Small intestine (tissue), 7 donors: Measurements from ENCODE around the gene TERT. TPM values are rescaled to one million over a fixed set of nuclear protein-coding genes. Genes with fewer than 3 reads are reported as not detected.

Experiments used
- DNase-seq, 2 donors: peaks; one replicate each; pipeline versions ENCODE4 v3.0.0 to v3.0.0-alpha.2; 2013
- FAIRE-seq: peaks from 2 replicates; lab custom pipeline; 2012; peaks lifted over from hg19 to GRCh38; lab: Jason Lieb, UNC
- H3K27ac ChIP-seq, 3 donors: one replicate each; pipeline ENCODE4 v1.5.1; 2013; ENCODE audit warnings: low read length in 2 of 3, mild to moderate bottlenecking in 2 of 3, control low read depth in 1 of 3, inconsistent platforms in 1 of 3, low read depth in 1 of 3, moderate library complexity in 1 of 3
- H3K27me3 ChIP-seq, 3 donors: one replicate each; pipeline ENCODE4 v1.6.1; 2013; ENCODE audit warnings: low read length in 3 of 3, inconsistent platforms in 1 of 3; ENCODE audit not compliant: control insufficient read depth in 3 of 3, insufficient read depth in 3 of 3
- H3K36me3 ChIP-seq, 3 donors: one replicate each; pipeline ENCODE4 v1.6.1; 2013; ENCODE audit warnings: low read length in 3 of 3, inconsistent platforms in 1 of 3, low read depth in 1 of 3, mild to moderate bottlenecking in 1 of 3, moderate library complexity in 1 of 3; ENCODE audit not compliant: control insufficient read depth in 3 of 3, insufficient read depth in 2 of 3
- H3K4me1 ChIP-seq, 3 donors: one replicate each; pipeline ENCODE4 v1.6.1; 2013; ENCODE audit warnings: low read length in 2 of 3, inconsistent platforms in 1 of 3, low read depth in 1 of 3, mild to moderate bottlenecking in 1 of 3, moderate library complexity in 1 of 3; ENCODE audit not compliant: control insufficient read depth in 3 of 3, insufficient read depth in 2 of 3
- H3K4me3 ChIP-seq, 3 donors: one replicate each; pipeline ENCODE4 v1.5.1; 2013; ENCODE audit warnings: low read length in 3 of 3, control low read depth in 1 of 3, inconsistent platforms in 1 of 3, low read depth in 1 of 3, mild to moderate bottlenecking in 1 of 3, moderate library complexity in 1 of 3
- H3K9me3 ChIP-seq, 2 donors: one replicate each; pipeline ENCODE4 v1.6.1; 2013; ENCODE audit warnings: low read depth in 1 of 2, low read length in 1 of 2; ENCODE audit not compliant: control insufficient read depth in 2 of 2, insufficient read depth in 1 of 2
- WGBS, 3 donors: extraction: QIAGEN DNeasy Blood & Tissue Kit; methylation state at CpG; one replicate each; pipeline ENCODE4 v1.1.7; 2013; 5-methylcytosine and 5-hydroxymethylcytosine counted together
- polyA plus RNA-seq, 4 donors: library from polyadenylated mRNA; stranded (reverse) in 3 of 4; unstranded in 1 of 4; fragments of 200-250 nt in 3 of 4; fragments of 120-200 nt in 1 of 4; gene quantifications; one replicate each; pipeline versions ENCODE4 v1.2.1 to v1.2.3, GENCODE V29; 2013
- donor health status: healthy with polysubstance abuse.
- donor health status: control.
- donor health status: control.
- donor health status: Bipolar disorder and iron deficiency.
- donor health status: healthy.

Gene TERT
- polyA plus RNA-seq, 4 donors: 0.54 to 4.2 (median 1.4) TPM; not detected in 1

DNA sequence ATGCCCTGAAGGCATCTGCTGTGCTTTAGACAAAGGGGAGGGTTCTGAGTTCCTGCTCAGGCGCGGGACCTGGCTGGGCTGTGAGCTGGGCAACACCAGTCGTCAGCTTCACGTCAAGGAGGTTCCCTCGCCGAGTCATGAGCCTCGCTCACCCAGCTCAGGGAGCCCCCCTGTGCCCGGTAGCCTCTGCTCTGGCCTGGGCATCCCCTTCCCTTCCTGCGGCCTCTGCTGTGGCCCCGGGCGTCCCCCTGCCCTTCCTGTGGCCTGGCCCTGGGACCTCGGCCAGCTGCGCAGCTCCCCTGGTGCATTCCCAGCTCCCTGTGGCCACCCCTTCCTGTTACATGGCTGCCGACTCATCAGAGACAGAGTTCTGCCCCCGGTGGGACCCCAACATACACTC lies 29.8 kb downstream of the TERT start:
- WGBS, 3 donors: 82 to 92% (median 90%) methylated on average over 15 of the region's 15 CpGs
- no peak for FAIRE-seq
- Histone ChIP-seq H3K4me1 (no peaks in the 10 kb centered on the region), H3K27ac (no peak overlapping the region), H3K9me3 (peaks cover 0 to 34% of the 10 kb centered on the region in 2 donors), H3K4me3 (no peak overlapping the region), H3K36me3 (peaks cover 0 to 28% (median 0%) of the 10 kb centered on the region in 3 donors), H3K27me3 (no peaks in the 10 kb centered on the region)
- DNase-seq: no peak

GRCh38 chr5:1264211-1264610 lies 30.7 kb downstream of the TERT start:
- FAIRE-seq (no peak), DNase-seq (no peak)
- Histone ChIP-seq H3K4me1 (no peaks in the 10 kb centered on the region), H3K9me3 (peaks cover 0 to 34% of the 10 kb centered on the region in 2 donors), H3K4me3 (no peak overlapping the region), H3K27ac (no peak overlapping the region), H3K27me3 (no peaks in the 10 kb centered on the region), H3K36me3 (peaks cover 0 to 28% (median 0%) of the 10 kb centered on the region in 3 donors)
- WGBS, 3 donors: 91 to 96% (median 94%) methylated on average over 18 of the region's 18 CpGs

DNA sequence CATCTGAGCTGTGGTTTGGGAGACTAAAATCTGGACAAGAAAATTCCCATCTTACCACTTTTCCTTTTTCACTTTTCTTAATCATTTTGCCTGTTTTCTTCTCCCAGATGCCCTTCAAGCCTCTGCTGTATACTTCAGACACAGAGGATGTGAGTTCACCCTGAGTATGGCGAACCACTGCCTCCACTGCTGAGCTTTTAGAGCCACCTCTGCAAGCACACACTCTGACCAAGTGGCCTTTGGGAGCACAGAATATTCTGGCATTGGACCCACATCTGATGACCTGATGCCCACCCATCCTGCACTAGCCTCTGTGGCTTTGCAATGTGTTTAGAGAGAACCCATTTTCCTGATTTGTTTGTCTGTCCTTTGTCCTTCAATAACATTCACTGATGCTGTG lies 32.5 kb downstream of the TERT start:
- FAIRE-seq: no peak
- DNase-seq: no peak

DNA sequence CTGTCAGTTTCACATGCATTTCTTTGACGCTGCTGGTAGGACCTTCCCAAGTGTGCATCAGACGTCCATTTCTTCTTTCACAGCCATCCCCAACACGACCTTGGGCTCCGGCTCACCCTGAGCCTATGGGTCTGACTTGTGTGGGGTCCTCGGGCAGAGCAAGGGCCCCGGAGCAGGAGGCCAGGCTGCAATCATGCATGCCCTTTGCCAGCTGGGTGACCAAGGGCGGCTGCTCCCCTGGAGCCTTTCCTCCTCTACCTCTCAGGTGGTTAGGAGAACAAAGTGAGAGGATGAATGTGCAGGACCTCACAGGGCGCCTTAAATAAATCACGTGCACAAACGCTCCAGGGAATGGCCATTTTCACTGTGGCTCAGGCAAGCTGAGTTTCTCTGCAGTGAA lies 33.2 kb downstream of the TERT start:
- Histone ChIP-seq H3K36me3 (peaks cover 0 to 36% (median 0%) of the 10 kb centered on the region in 3 donors), H3K27me3 (no peaks in the 10 kb centered on the region), H3K4me1 (no peaks in the 10 kb centered on the region), H3K9me3 (peaks cover 0 to 34% of the 10 kb centered on the region in 2 donors), H3K4me3 (no peak overlapping the region), H3K27ac (no peak overlapping the region)
- DNase-seq (no peak), FAIRE-seq (no peak)
- 86 to 93% (median 92%) methylated on average over 10 of the region's 10 CpGs for WGBS, 3 donors

More for the DNA sequence above, 32.5 kb downstream of the TERT start:
- Histone ChIP-seq H3K36me3 (peaks cover 0 to 28% (median 0%) of the 10 kb centered on the region in 3 donors), H3K4me3 (no peak overlapping the region), H3K4me1 (no peaks in the 10 kb centered on the region), H3K27me3 (no peaks in the 10 kb centered on the region), H3K9me3 (peaks cover 0 to 34% of the 10 kb centered on the region in 2 donors), H3K27ac (no peak overlapping the region)
- WGBS, 3 donors: 87 to 98% (median 97%) methylated on average over 1 of the region's 1 CpG

- H3K9me3 ChIP-seq: peaks cover 0 to 34% of the 10 kb centered on the region in 2 donors
- FAIRE-seq (no peak), DNase-seq (no peak)
- H3K27me3 ChIP-seq: no peaks in the 10 kb centered on the region
- WGBS, 3 donors: 96 to 97% (median 96%) methylated on average over 23 of the region's 23 CpGs
- H3K4me3 ChIP-seq: no peak overlapping the region
- peaks cover 0 to 44% (median 0%) of the 10 kb centered on the region in 3 donors for H3K36me3 ChIP-seq
- no peaks in the 10 kb centered on the region for H3K4me1 ChIP-seq
- no peak overlapping the region for H3K27ac ChIP-seq
Observed at GRCh38 chr5:1259806-1260480, 34.9 kb downstream of the TERT start.

- Histone ChIP-seq H3K4me1 (peaks cover 0 to 9% (median 0%) of the 10 kb centered on the region in 3 donors), H3K9me3 (peaks cover 0 to 21% of the 10 kb centered on the region in 2 donors), H3K4me3 (no peak overlapping the region), H3K36me3 (peaks cover 0 to 51% (median 0%) of the 10 kb centered on the region in 3 donors), H3K27ac (no peak overlapping the region), H3K27me3 (no peaks in the 10 kb centered on the region)
- DNase-seq (no peak), FAIRE-seq (no peak)
- WGBS, 3 donors: 59 to 84% (median 68%) methylated on average over 13 of the region's 13 CpGs
Observed at GRCh38 chr5:1257841-1258240, 37.0 kb downstream of the TERT start.

DNA sequence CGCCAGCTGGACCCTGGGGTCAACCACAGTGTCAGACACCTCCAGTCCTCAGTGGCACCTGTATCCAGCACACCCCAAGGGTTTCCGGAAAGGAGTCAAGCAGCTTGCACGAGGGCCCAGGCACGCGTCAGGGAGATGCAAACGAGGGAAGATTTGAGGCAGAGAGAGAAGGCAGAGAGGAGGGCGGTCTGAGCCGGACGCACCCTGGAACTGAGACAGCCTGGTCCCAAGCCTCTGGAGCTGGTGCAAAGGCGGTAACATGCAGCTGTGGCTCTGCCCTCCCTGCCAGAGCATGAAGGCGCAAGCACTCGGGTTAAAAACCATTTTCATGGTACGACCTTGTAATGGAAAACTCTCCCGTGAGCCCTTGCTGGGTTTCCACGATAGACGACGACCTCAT lies 37.5 kb downstream of the TERT start:
- Histone ChIP-seq H3K36me3 (peaks cover 0 to 47% (median 0%) of the 10 kb centered on the region in 3 donors), H3K27ac (no peak overlapping the region), H3K27me3 (no peaks in the 10 kb centered on the region), H3K9me3 (peaks cover 0 to 16% of the 10 kb centered on the region in 2 donors), H3K4me1 (peaks cover 0 to 10% (median 0%) of the 10 kb centered on the region in 3 donors), H3K4me3 (no peak overlapping the region)
- 78 to 89% (median 81%) methylated on average over 16 to 17 of the region's 17 CpGs for WGBS, 3 donors
- no peak for FAIRE-seq
- DNase-seq: no peak

DNA sequence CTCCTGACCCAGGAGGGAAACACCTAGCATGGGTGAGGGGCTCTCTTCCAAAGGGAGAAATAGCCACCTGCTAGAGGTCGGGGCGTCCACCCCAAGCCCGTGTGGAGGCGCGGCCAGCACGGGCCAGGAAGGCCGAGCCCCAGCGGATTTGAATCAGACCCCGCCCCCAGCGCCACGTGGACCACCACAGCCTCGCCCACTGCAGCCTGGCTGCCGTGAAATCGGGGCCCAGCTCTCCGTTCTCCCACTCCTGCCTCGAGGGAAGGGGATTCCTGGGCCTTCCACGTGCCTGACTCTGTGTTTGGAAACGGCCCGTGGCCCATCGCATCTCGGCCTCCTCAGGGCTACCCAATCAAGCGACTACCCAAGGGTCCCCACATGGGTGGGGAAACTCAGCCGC lies 38.1 kb downstream of the TERT start:
- WGBS, 3 donors: 87 to 92% (median 88%) methylated on average over 23 of the region's 23 CpGs
- H3K27ac ChIP-seq: no peak overlapping the region
- H3K36me3 ChIP-seq: peaks cover 0 to 47% (median 0%) of the 10 kb centered on the region in 3 donors
- H3K4me1 ChIP-seq: peaks cover 0 to 14% (median 0%) of the 10 kb centered on the region in 3 donors
- DNase-seq (no peak), FAIRE-seq (no peak)
- H3K27me3 ChIP-seq: no peaks in the 10 kb centered on the region
- H3K4me3 ChIP-seq: no peak overlapping the region
- H3K9me3 ChIP-seq: peaks cover 0 to 11% of the 10 kb centered on the region in 2 donors
